GM18520 (cell line): ENCODE data around the gene DTX2.
"Not testable (repeated sequence)": the region's sequence is repeated elsewhere in the genome, so short reads cannot be mapped to it uniquely, and the experiment has no call there.

Experiments
- ATAC-seq: cut with Tn5 transposase; IDR thresholded peaks from one replicate; pipeline ENCODE4 v1.9.1; 2021; ENCODE audit not compliant: unreplicated experiment

The DTX2 gene

DNA sequence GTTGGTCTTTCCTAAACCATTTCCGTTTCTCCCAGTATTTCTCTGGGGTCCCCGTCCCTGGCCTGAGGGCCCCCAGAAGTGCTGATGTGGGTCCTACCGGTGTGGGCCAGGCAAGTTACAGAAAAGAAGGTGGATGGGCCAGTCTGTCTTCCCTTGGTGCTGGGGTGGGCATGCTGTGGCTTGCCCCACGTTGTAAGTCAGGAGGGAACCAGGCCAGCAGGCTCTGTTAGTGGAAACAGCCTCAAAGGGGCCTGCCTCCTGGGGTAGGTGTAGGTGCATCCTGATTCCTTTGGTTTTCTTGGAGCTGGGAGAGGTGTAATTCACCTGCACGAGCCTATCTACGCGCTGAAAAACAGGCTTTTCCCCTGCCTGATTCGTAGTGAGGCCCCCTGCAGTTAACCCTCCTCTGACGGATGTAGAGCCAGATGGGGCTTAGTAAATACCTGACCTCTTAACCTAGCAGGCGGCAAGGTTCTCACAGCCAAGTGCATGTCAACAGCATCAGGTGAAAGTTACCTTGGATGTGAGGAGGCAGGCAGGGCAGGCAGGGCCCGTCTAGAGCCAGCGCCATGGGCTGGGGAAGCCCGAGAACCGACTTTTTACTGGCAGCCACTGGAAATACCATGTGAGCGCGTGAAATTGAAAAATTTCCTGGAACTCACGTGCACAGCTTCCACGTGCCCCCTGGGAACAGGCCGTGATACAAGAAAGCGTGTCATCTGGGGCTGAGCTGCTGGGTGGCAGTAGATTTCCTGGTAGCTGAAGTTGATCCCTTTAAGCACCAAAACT, 24.5 kb downstream of the DTX2 start:
- not testable (repeated sequence) for ATAC-seq

DNA sequence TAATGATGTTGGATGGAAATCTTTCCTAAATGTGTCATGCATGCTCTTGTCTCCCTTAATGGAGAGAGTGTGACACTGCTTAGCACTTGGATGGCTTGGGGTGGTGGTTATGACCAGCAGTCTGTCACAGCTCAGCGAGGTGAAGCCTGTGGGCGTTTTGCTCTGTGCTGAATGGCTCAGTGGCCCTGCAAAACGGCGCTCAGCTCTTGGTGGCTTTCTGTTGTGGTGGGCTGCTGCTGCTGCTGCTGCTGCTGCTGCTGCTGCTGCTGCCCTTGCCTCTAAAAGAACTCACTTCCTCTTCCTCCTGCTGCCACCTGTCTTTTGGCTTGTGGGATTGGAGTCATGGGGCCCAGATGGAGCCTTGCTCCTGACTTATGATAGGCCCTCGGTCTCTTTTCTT, 25.1 kb downstream of the DTX2 start:
- ATAC-seq: peak; percentile 97

DNA sequence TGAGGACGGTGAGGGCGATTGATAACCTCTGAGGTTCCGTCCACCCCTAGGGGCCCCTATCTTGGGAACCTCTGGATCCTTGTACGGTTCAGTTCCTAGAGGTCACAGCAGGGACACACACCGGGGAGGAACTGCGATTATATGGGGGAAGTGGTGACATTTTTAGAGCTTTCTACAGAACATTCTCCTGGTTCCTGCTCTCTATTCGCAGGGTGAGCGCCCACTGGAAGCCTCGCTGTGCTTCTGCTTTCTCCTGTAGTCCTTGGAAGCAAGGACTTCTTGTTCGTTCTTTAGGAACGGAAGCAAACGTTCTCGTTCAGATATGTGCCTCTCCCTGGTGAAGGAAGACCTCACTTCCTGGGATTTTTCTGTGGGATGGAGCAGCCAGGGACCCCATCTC, 26.5 kb downstream of the DTX2 start:
- ATAC-seq: not testable (repeated sequence)

DNA sequence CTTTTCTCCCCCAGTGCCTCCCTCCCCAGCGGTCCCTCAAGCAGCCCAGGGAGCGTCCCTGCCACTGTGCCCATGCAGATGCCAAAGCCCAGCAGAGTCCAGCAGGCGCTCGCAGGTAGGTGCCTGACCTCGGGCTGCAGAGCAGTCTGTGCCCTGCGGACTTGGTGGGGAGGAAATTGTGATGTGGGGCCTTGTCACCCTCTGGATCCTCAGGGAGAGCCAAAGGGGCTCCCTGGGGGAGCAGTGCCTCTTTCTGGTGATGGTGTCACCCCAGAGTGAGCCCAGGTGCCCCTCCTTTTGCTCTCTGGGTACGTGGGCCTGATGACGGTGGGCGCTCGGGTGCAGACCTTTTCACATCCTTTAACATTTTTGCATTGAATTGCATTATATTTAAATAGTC, 30.6 kb downstream of the DTX2 start:
- not testable (repeated sequence) for ATAC-seq

DNA sequence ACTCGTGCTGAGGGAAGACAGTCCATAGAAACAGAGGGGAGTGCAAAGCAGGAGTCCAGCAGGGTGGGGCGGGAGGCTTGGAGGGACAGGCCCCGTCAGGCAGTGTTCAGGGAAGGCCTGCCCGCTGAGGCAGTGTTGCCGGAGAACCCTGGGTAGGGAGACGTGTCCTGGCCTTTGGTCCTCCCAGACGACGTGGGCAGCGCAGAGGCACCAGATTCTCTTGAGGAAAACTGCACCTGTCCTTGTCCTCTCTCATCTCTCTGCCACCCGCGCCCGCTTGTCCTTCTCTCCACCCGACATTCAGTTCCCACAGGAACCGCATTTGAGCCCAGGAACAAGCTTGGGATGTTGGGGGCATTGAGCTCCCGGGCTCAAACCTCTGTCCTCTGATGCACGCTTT, 34.2 kb downstream of the DTX2 start:
- ATAC-seq: not testable (repeated sequence)

DNA sequence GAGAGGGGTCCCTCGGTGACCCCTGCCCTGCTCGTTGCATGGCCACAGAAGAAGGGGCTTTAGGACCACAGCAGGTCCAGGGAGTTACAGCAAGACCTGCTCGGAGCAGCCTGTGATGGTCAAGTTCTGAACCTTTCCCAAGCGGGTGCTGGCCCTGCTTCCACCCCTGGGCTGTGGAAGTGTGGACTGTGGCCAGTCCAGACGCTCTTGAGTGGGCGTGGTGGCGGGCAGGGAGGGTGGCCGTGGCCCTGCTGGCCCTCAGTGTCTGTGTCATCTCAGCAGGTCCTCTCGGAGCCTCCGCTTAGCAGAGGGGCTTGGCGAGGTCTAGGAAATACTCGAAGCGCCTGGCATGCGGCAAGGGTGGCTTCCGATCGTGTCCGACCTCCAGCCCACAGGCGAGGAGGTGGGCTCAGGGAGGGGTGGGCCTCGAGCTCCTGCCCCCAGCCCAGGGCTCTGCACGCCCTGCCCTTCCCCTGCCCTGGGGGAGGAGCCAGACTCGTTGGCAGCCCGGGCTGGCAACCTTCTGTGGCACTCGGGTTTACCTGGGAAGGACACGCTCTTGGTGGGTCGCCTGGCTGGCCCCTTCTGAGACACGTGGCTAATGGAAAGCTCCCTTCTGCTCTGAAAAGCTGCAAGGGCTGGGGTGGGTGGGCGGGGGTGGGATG, 36.5 kb downstream of the DTX2 start:
- not testable (repeated sequence) for ATAC-seq

DNA sequence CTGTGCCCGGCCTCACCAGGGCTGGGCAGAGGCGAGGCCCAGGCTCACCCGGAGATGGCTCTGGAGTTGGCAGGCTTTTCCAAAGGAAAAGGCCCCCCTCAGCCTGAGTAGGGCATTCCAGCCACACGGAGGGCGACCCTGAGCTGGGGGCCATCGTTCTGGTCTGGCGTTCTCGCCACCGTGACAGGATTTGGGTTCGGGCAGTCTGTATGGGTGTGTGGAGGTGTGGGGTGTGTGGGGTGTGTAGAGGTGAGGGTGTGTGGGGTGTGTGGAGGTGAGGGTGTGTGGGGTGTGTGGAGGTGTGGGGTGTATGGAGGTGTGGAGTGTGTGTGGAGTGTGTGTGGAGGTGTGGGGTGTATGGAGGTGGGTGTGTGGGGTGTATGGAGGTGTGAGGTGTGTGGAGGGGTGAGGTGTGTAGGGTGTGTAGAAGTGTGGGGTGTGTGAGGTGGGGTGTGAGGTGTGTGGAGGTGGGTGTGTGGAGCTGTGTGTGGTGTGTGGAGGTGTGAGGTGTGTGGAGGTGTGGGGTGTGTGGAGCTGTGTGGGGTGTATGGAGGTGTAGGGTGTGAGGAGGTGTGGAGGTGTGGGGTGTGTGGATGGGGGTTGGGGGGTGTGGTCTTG, 37.2 kb downstream of the DTX2 start:
- not testable (repeated sequence) for ATAC-seq

DNA sequence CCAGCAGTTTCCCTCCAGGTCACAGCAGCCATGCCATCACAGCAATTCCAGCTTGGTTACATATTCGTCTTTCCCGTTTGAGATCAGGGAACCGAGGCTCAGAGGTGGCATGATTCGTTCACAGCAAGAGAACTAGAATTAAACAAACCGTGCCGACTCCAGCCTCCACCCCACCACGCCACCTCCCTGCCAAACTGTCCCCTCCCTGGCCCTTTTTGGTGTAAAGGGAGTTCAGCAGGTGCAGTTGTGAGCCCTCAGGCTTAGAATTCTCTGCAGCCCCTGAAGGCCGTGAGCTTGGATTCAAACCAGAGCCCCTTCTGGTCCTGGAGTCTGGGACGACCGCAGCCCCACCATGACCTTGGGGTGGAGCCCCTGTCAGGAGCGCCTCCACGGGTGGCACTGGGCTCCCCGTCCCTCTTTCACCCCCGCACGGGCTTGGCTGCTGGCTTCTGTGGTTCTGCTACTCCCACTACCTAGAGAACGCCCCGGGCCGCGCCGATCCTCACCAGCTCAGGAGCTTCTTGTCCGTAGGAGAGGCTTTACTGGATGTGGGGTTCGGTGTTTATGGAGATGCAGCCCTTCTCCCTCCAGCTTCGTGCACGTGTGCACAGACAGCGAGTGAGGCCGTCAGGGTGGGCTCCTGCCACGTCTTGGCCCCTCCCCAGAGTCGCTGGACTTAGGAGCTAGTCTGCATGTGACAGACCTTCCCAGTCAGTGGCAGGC, 37.9 kb downstream of the DTX2 start:
- not testable (repeated sequence) for ATAC-seq

DNA sequence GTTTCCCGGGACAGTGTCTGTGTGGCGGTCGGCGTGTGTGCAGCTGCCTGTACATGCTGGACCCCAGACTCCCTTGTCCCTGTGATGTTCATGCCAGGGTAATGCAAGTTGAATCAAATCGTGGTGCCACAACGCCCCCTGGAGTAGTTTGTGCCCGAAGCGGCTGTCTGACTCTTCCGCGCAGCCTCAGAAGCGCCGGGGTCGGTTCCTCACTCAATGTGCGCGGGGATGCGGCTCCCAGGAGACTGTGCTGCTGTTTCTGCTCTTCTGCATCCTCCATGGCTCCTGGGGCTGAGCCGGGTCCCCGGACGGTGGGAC, 38.4 kb downstream of the DTX2 start:
- ATAC-seq: not testable (repeated sequence)

DNA sequence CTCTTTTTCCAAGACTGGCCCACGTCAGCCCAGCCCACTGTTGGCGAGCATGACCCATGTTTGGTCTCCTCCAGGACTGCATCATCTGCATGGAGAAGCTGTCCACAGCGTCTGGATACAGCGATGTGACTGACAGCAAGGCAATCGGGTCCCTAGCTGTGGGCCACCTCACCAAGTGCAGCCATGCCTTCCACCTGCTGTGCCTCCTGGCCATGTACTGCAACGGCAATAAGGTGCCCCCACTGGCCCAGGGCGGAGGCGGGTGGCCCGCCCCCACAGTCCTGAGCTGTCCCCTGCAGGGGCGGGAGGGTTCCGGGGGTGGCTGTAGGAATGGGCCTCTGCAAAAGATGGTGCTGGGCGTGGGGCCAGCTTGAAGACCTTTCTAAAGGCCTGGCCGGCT, 40.7 kb downstream of the DTX2 start:
- ATAC-seq: not testable (repeated sequence)

DNA sequence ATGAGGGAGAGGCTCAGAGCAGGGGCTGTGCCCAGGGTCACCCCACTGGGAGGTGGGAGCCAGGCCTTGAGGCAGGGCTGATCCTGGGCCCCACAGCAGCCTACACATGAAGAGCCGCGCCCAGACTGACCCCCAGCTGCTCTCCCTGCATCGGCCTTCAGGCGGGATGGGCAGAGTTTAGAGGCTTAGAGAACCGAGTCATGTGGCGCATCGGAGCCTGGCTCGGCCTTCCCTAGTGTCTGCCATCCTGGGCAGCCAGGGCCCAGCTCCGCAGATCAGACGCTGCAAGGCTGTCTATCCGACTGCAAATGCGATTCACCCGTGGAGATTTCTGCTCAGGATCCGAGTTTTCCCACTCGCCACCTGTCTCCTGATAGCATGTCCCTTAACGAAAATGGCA, 41.3 kb downstream of the DTX2 start:
- ATAC-seq: not testable (repeated sequence)

DNA sequence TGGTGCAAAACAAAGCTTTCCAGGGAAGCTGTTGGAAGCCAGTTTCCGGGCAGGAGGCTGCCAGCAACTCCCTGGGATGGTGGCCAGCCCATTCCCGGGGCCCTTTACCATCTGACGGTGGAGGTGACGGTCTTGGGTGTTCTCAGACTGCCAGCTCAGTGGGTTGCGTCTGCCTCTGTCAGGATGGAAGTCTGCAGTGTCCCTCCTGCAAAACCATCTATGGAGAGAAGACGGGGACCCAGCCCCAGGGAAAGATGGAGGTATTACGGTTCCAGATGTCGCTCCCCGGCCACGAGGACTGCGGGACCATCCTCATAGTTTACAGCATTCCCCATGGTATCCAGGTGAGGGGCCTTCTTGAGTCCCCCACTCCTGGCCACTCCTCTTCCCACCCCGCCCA, 41.7 kb downstream of the DTX2 start:
- not testable (repeated sequence) for ATAC-seq

DNA sequence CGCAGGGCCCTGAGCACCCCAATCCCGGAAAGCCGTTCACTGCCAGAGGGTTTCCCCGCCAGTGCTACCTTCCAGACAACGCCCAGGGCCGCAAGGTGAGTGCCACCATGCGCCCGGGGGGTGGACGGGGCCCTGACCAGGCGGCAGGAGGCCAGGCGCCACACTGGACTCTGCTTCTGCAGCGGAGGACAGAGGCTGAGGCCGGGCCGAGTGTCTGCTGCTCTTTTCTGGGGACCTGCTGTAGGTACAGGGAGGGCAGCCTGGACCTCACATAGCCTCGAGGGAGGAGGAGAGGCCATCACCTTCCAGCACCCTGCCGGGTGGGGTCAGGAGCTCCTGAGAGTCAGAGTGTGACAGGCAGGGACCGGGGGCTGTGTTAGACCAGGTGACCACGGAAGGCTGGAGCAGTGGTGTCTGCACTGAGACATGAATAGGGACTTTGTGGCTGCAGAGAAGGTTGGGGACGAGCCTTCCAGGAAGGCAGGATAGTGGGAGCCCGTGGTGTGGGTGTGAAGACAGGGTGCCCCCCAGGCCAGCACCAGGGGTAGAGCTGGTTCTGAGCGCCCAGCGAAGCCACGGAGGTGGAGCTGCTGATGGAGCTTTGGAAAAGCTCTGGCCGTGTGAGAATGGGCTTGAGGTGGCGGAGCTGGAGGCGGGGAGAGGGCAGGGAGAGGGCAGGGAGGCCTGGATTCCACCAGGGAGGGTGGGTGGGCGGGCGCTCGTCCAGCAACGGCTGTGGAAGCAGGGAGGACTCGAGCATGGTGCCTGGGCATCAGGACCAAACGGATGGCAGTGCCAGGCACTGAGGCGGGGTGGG, 43.0 kb downstream of the DTX2 start:
- ATAC-seq: not testable (repeated sequence)

DNA sequence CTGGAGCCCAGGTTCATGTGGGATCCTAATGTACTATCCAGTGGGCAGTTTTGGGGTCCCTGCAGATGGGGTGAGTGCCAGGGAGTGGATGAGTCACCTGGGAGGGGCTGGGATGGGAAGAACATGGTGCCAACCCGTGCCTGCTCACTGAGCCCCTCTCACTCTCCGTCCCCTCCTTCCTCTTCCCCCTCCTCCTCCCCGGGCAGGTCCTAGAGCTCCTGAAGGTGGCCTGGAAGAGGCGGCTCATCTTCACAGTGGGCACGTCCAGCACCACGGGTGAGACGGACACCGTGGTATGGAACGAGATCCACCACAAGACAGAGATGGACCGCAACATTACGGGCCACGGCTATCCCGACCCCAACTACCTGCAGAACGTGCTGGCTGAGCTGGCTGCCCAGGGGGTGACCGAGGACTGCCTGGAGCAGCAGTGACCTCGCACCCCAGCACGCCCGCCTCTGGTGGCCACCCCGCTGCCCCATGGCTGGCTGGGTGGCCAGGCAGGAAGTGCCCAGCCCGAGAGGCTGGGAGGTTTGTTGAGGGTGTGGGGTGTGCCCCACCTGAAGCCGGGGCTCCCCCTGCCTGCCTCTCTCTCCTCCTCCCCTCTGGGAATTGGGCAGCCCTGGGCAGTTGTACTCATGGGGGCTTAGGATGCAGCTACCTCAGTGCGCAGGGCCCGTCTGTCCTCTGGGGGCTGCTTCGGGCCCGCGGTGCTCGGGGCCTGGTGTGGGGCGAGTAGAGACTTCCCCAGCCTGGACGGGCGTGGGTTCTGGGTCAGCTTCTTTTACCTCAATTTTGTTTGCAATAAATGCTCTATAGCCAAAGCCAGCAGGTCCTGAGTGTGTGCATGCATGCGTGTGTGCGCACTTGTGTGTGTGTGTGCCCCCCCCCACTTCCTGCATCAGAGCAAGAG, 43.9 kb downstream of the DTX2 start:
- no peak for ATAC-seq

DNA sequence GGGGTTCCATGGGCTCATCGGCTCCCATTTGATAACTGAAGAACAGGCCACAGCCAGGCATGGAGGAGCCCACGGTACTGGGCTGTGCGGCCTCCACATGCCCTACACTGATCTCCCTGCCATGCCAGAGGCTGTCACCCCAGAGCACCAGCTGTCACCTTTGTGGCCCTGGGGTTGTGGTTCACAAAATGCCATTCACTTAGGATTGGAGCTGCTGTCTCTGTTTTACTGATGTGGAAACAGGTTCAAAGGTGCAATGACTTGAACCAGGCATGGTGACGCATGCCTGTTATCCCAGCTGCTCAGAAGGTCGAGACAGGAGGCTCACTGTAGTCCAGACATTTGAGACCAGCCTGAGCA, 44.6 kb downstream of the DTX2 start:
- no peak for ATAC-seq

DNA sequence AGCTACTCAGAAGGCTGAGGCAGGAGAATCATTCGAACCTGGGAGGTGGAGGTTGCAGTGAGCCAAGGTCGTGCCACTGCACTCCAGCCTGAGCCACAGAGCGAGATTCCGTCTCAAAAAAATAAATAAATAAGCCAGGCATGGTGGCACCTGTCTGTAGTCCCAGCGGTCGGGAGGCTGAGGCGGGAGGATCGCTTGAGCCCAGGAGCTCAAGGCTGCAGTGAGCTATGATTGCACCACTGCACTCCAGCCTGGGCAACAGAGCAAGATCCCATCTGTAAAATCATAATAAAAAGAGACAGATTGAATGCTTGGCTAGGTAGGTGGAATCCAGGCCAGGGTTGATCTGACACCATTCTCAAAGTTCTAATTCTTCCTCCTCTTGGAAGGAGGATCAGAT, 45.1 kb downstream of the DTX2 start:
- not testable (repeated sequence) for ATAC-seq

DNA sequence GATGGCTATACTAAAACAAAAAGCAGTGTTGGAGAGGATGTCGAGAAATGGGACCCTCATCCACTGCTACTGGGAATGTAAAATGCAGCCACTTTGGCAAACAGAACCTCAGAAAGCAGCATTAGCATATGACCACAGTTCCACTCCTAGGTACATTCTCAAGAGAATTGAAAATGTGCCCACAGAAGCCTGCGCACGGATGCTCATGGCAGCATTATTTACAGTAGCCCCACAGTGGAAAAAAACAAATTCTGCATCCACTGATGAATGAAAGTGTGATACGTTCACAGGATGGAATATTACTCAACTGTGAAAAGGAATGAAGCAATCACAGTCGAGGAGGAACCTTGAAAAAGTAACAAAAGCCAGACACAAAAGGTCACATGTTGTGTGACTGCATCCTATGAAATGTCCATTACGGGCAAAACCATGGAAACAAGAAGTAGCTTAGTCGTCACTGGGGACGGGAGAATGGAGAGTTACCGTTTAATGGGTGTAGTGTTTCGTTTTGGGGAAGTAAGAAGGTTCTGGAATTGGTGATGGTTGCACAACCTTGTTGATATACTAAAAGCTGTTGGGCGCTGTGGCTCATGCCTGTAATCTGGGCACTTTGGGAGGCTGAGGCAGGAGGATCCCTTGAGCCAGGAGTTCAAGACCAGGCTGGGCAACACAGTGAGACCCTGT, 46.4 kb downstream of the DTX2 start:
- ATAC-seq: no peak

DNA sequence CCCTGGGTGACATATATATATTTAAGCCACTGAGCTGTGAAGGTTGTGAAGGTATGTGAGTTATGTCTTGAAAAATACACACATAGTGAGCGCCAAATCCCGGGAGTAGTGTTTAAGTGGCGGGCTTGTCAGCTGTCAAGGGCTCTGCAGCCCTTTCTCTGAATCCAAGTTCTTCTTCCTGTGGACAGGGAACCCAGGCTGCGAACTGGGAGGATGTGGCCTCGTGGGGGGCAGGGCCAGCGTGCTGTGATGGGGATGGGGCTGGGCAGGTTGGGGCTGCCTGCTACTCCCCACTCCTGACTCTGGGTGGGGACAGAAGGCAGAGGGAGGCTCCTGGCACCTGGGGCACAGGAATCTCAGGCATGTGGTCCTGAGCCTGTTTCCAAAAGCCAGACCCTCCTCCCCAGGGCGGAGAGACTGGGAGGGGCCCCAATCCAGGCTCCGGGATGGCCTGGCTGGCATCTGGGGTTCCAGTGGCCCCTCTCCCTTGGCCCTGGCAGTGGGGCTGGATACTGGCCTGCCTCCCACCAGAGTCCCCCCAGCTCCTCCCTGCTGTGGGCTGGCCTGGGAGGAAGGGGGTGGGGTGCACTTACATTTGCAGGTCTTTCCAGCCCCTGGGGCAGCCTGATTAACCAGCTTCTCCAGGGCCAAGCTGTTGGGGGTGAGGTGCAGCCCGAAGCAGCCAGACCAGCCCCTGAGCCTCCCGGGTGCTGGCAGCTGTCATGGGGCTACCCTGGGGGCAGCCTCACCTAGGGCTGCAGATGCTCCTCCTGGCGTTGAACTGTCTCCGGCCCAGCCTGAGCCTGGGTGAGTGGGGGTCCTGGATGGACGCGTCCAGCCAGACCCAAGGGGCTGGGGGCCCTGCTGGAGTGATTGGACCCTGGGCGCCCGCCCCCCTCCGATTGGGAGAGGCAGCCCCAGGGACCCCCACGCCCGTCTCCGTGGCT, 48.7 kb downstream of the DTX2 start, which contains the start of gene UPK3B:
UPK3B (plus strand) TSS at position 622 of the 947 bp plus-strand sequence; CDS start at position 723, 101 bp downstream.
- no peak for ATAC-seq
